ENCODE data around the gene GPR39.

Gene GPR39

DNA sequence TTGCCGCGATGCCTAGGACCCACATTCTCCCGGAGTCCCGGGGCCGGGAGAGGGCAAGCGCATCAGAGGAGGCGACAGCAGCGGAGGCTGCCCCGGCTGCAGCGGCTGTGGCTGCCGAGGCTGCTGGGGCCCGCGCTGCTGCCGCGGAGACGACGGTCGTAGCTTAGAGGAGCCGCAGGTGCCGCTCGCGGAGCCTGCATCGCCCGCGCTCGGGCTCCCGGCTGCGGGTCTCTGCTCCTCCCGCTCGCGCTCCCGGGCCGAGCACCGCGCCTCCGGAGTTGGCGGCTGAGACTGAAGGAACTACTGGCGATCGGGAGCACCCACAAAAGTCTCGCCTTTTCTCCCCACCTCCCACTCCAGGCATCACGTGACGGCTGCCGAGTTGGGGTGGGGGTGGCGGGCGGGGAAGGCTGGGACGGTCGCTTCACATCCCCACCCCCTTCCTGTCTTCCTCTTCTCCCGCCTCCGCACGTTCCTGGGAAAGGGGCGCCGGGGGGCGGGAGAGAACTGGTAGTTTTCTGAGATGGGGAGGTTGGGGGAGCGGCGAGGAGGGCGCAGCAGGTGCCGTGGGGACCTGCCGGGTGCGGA is 253.4 kb downstream of the GPR39 start, which contains the start of gene LYPD1:
TSS of gene LYPD1 (minus strand) at position 298 of the 588 bp plus-strand sequence. CDS start at position 25, 273 bp downstream.
- Histone ChIP-seq H3K9me3 (ENCODE audit: control insufficient read depth in 2 of 2, low read length in 2 of 2) (no peaks in the 10 kb centered on the region), H3K27ac (ENCODE audit: low read length) (no peak within 1 kb of the TSS), H3K27me3 (ENCODE audit: control insufficient read depth in 1 of 2, insufficient read depth in 2 of 2, low read length in 2 of 2) (peaks cover 27 to 32% of the 10 kb centered on the region in 2 donors), H3K4me3 (ENCODE audit: low read length in 2 of 2) (peak within 1 kb of the TSS; percentile 73 to 76), H3K4me1 (ENCODE audit: control insufficient read depth, insufficient read depth, low read length) (peaks cover 22% of the 10 kb centered on the region), H3K36me3 (ENCODE audit: control insufficient read depth in 2 of 2, insufficient read depth in 2 of 2, low read length in 2 of 2) (no peaks in the 10 kb centered on the region), H3K9ac (ENCODE audit: low read length in 2 of 2) (no peak within 1 kb of the TSS)

DNA sequence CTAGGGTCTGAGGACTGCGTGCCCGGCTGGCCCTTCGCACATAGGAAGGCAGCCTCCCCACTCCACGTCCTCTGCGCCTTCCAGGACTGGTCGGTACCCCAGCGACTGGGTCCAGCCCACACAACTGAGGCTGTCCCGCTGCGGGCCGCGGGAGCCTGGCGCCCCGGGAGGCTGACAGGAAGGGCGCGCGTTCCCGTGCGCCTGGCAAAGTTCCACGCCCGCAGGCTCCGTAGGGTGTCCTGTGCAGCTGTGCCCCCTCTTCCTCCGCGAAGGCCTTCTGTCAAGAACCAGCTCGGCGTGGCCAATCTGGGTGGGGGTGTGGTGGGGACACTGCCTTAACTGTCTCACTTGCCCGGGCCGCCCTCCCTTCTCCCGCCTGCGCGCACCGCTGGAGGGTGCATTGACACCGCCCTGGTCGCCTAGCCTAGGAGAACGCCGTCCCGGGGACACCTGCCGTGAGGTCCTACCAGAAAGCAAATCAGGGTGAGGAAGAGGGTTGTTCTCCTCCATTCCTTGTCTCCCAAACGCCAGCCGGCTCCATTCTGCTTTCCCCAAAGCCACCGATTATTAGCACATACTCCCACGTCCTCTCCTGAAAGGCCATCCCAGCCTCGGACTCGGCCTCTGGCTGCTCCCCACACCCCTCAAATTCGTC is 254.0 kb downstream of the GPR39 start:
- no peaks in the 10 kb centered on the region for H3K36me3 ChIP-seq (ENCODE audit: control insufficient read depth in 2 of 2, insufficient read depth in 2 of 2, low read length in 2 of 2)
- H3K9me3 ChIP-seq (ENCODE audit: control insufficient read depth in 2 of 2, low read length in 2 of 2), result no peaks in the 10 kb centered on the region
- H3K27ac ChIP-seq (ENCODE audit: low read length), result no peak overlapping the region
- peaks cover 27 to 32% of the 10 kb centered on the region in 2 donors for H3K27me3 ChIP-seq (ENCODE audit: control insufficient read depth in 1 of 2, insufficient read depth in 2 of 2, low read length in 2 of 2)
- no peak overlapping the region for H3K9ac ChIP-seq (ENCODE audit: low read length in 2 of 2)
- H3K4me3 ChIP-seq (ENCODE audit: low read length in 2 of 2), result peak overlapping the region; percentile 73 to 76
- H3K4me1 ChIP-seq (ENCODE audit: control insufficient read depth, insufficient read depth, low read length), result peaks cover 22% of the 10 kb centered on the region

DNA sequence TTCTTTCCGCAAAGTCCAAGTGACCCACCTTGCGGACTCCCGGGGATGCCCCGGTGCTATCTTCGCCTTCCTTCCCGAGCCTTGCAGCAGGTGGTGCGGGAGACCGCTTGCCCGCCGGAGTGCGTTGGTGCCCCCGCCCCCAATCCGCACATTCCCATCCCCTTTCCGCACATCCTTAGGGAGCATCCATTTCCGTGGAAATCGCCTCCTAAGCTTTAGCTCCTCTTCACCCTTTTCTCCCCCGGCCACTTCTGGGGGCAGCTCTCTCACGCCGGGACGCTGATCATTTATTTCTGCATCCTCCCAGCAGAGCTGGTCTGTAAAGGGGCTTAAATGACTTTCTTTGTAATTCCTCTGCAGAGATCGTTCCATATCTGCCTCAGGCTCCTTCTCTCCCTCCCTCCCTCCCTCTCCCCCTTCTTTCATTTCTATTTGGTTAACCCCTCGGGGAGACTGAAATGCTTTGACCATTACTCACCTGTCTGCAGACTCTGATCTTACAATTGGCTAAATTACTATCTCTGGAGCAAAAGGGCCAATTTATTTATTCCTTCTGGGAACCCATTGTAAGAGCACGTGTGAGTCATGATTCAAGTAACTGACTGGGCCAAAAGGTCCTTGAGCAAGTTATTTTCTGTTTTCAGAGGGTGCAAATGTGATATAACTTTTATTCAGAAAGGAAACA is 254.7 kb downstream of the GPR39 start:
- Histone ChIP-seq H3K9me3 (ENCODE audit: control insufficient read depth in 2 of 2, low read length in 2 of 2) (no peaks in the 10 kb centered on the region), H3K4me3 (ENCODE audit: low read length in 2 of 2) (peak overlapping the region; percentile 73 to 76), H3K4me1 (ENCODE audit: control insufficient read depth, insufficient read depth, low read length) (peaks cover 22% of the 10 kb centered on the region), H3K9ac (ENCODE audit: low read length in 2 of 2) (no peak overlapping the region), H3K36me3 (ENCODE audit: control insufficient read depth in 2 of 2, insufficient read depth in 2 of 2, low read length in 2 of 2) (no peaks in the 10 kb centered on the region), H3K27ac (ENCODE audit: low read length) (no peak overlapping the region), H3K27me3 (ENCODE audit: control insufficient read depth in 1 of 2, insufficient read depth in 2 of 2, low read length in 2 of 2) (peaks cover 27 to 32% of the 10 kb centered on the region in 2 donors)

DNA sequence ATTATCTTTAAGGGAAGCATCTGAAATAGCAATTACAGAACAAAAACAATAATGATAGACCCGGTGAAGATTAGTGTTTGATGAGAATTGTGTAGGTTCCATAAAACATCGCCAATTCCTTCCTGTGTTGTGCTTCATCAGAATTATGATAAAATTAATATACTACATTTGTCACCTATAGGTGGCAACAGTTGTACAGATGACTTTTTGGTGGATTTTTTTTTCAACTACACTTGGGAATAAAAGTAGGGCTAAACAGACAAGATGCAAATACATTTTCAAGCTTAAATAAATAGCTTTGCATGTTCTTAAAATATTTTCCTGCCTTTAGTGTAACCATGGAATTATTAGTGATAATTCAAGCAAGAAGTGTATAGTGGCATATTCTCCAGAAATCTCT is 260.4 kb downstream of the GPR39 start:
- no peaks in the 10 kb centered on the region for H3K36me3 ChIP-seq (ENCODE audit: control insufficient read depth in 2 of 2, insufficient read depth in 2 of 2, low read length in 2 of 2)
- H3K4me1 ChIP-seq (ENCODE audit: control insufficient read depth, insufficient read depth, low read length), result no peaks in the 10 kb centered on the region
- H3K27ac ChIP-seq (ENCODE audit: low read length), result no peak overlapping the region
- H3K27me3 ChIP-seq (ENCODE audit: control insufficient read depth in 1 of 2, insufficient read depth in 2 of 2, low read length in 2 of 2), result no peaks in the 10 kb centered on the region
- H3K4me3 ChIP-seq (ENCODE audit: low read length in 2 of 2), result no peak overlapping the region
- H3K9ac ChIP-seq (ENCODE audit: low read length in 2 of 2), result no peak overlapping the region
- no peaks in the 10 kb centered on the region for H3K9me3 ChIP-seq (ENCODE audit: control insufficient read depth in 2 of 2, low read length in 2 of 2)

DNA sequence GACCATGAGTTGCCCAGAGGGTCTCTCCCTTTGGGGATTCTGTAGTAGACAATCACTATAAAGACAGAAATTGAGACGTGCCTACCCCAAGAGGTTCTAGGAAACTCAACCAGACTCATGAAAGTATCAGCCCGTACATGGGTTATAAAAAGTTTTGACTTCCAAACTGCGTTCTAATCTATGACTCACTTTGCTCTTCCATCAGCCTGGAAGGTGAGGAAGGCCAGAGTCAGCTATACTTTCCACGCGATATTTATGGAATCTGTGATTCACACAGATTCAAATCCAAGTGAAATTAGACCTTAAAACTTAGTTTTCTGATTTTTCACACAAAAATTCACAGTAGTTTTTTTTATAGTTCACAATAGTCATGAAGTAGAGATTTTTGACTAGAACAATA is 261.1 kb downstream of the GPR39 start:
- H3K9me3 ChIP-seq (ENCODE audit: control insufficient read depth in 2 of 2, low read length in 2 of 2), result no peaks in the 10 kb centered on the region
- H3K27me3 ChIP-seq (ENCODE audit: control insufficient read depth in 1 of 2, insufficient read depth in 2 of 2, low read length in 2 of 2), result no peaks in the 10 kb centered on the region
- no peaks in the 10 kb centered on the region for H3K36me3 ChIP-seq (ENCODE audit: control insufficient read depth in 2 of 2, insufficient read depth in 2 of 2, low read length in 2 of 2)
- no peak overlapping the region for H3K9ac ChIP-seq (ENCODE audit: low read length in 2 of 2)
- H3K27ac ChIP-seq (ENCODE audit: low read length), result no peak overlapping the region
- no peaks in the 10 kb centered on the region for H3K4me1 ChIP-seq (ENCODE audit: control insufficient read depth, insufficient read depth, low read length)
- H3K4me3 ChIP-seq (ENCODE audit: low read length in 2 of 2), result no peak overlapping the region

DNA sequence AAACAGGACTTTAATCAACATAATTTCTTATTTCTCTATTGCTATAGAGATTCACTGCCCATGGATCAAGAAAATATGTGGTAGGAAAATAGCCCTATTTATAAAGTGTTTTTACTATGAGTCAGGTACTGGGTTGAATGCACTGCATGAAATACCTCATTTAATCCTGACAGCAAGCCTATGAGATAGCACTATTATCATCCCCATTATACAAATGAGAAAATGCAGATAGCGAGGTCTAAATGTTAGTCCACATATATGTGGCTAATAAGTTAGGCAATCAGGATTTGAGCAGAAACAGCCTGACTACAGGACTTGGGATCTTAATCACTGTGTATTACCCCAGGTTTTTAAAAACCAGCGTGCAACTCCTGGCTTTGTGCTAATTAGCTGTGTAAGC is 261.9 kb downstream of the GPR39 start:
- Histone ChIP-seq H3K4me3 (ENCODE audit: low read length in 2 of 2) (no peak overlapping the region), H3K27ac (ENCODE audit: low read length) (no peak overlapping the region), H3K9ac (ENCODE audit: low read length in 2 of 2) (no peak overlapping the region), H3K36me3 (ENCODE audit: control insufficient read depth in 2 of 2, insufficient read depth in 2 of 2, low read length in 2 of 2) (no peaks in the 10 kb centered on the region), H3K4me1 (ENCODE audit: control insufficient read depth, insufficient read depth, low read length) (no peaks in the 10 kb centered on the region), H3K9me3 (ENCODE audit: control insufficient read depth in 2 of 2, low read length in 2 of 2) (no peaks in the 10 kb centered on the region), H3K27me3 (ENCODE audit: control insufficient read depth in 1 of 2, insufficient read depth in 2 of 2, low read length in 2 of 2) (no peaks in the 10 kb centered on the region)

DNA sequence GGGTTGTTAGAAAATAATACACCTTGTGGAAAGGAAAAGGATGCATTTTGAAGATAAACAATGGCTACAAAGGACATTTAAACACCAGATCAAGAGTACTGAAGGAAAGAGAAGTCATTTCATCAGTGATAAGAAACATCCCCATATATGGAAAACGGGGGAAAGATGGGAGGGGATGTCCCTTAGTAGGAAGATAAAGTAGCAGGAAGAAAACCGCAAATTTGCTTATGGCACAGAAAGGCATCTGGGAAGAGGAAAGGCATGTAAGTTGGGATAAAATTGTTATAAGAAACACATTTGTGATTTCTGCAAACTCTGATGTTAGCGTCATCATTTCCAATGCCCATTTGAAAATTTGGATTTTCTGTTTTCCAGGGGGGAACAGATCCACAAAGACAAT is 263.9 kb downstream of the GPR39 start:
- no peaks in the 10 kb centered on the region for H3K9me3 ChIP-seq (ENCODE audit: control insufficient read depth in 2 of 2, low read length in 2 of 2)
- H3K4me1 ChIP-seq (ENCODE audit: control insufficient read depth, insufficient read depth, low read length), result no peaks in the 10 kb centered on the region

DNA sequence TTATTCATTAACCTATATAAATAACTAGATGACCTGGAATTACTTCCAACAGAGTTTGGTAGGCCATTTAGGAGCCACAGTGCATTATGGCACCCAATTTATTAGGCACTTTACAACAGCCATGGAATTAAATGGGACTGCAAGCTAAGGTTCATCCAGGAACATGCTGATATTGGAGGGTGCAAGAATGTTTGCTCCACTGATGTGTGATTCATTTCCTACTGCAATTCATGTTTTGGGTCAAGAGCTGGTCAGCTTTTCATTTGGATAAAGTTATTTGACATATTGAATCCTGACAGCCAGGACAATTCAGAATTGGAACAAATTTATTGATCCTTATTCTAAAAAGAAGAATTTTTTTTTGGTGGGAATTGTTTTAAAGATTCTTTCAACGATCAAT is 265.2 kb downstream of the GPR39 start:
- no peaks in the 10 kb centered on the region for H3K4me1 ChIP-seq (ENCODE audit: control insufficient read depth, insufficient read depth, low read length)
- H3K4me3 ChIP-seq (ENCODE audit: low read length in 2 of 2), result no peak overlapping the region
- no peaks in the 10 kb centered on the region for H3K27me3 ChIP-seq (ENCODE audit: control insufficient read depth in 1 of 2, insufficient read depth in 2 of 2, low read length in 2 of 2)
- no peak overlapping the region for H3K9ac ChIP-seq (ENCODE audit: low read length in 2 of 2)
- no peaks in the 10 kb centered on the region for H3K9me3 ChIP-seq (ENCODE audit: control insufficient read depth in 2 of 2, low read length in 2 of 2)
- no peak overlapping the region for H3K27ac ChIP-seq (ENCODE audit: low read length)
- no peaks in the 10 kb centered on the region for H3K36me3 ChIP-seq (ENCODE audit: control insufficient read depth in 2 of 2, insufficient read depth in 2 of 2, low read length in 2 of 2)

More for the DNA sequence above, 263.9 kb downstream of the GPR39 start:
- Histone ChIP-seq H3K27ac (ENCODE audit: low read length) (no peak overlapping the region), H3K9ac (ENCODE audit: low read length in 2 of 2) (no peak overlapping the region), H3K27me3 (ENCODE audit: control insufficient read depth in 1 of 2, insufficient read depth in 2 of 2, low read length in 2 of 2) (no peaks in the 10 kb centered on the region), H3K4me3 (ENCODE audit: low read length in 2 of 2) (no peak overlapping the region), H3K36me3 (ENCODE audit: control insufficient read depth in 2 of 2, insufficient read depth in 2 of 2, low read length in 2 of 2) (no peaks in the 10 kb centered on the region)

DNA sequence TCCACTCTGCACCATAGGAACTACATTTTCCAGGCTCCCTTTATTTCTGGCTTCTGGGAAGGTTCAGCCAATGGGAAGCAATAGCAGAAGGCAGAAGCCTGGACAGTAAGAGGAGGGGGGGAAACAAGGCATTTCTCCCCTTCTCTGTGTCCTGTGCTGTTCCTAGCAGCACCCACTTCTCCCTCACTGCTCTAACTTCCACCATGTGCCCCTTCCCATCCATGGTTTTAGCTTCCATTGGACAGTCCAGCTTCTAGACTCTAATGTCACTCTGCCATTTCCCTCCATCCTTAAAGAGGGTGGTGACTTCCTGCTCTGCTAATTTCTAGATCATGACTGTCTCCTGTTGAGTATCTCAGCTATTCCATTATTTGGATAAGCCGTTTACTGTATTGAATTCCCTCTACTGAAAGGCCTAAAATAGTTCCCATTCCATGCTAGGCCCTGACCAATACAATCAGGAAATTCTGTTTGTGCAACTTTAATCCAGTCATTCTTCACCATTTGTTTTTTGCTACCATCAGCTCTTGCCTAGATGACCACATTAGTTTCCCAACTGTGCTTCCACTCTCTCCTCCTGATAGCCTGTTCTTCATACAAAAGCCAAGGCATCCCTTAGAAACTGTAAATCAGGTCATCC is 274.2 kb downstream of the GPR39 start:
- Histone ChIP-seq H3K4me1 (ENCODE audit: control insufficient read depth, insufficient read depth, low read length) (peaks cover 3% of the 10 kb centered on the region), H3K9me3 (ENCODE audit: control insufficient read depth in 2 of 2, low read length in 2 of 2) (no peaks in the 10 kb centered on the region), H3K27me3 (ENCODE audit: control insufficient read depth in 1 of 2, insufficient read depth in 2 of 2, low read length in 2 of 2) (no peaks in the 10 kb centered on the region), H3K36me3 (ENCODE audit: control insufficient read depth in 2 of 2, insufficient read depth in 2 of 2, low read length in 2 of 2) (no peaks in the 10 kb centered on the region), H3K9ac (ENCODE audit: low read length in 2 of 2) (no peak overlapping the region), H3K4me3 (ENCODE audit: low read length in 2 of 2) (no peak overlapping the region), H3K27ac (ENCODE audit: low read length) (no peak overlapping the region)

DNA sequence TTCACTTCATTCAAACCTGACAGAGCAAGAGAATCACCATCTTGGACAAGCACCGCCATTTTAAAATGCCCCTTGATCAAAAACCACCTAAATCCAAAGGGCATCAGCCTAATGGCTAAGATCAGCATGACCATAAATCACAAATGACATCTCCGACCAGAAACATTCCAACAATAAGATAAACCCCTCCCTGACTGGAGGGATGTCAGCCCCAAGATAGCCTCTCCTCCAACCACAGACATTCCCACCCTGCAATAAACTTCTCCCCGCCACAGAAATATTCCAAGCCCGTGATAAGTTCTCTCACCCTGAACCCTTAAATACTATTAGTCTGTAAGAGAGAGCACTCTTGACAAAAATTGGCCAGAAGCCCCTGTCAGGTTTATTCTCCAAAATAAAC is 275.0 kb downstream of the GPR39 start:
- Histone ChIP-seq H3K4me3 (ENCODE audit: low read length in 2 of 2) (no peak overlapping the region), H3K27ac (ENCODE audit: low read length) (no peak overlapping the region), H3K4me1 (ENCODE audit: control insufficient read depth, insufficient read depth, low read length) (peaks cover 3% of the 10 kb centered on the region), H3K36me3 (ENCODE audit: control insufficient read depth in 2 of 2, insufficient read depth in 2 of 2, low read length in 2 of 2) (no peaks in the 10 kb centered on the region), H3K27me3 (ENCODE audit: control insufficient read depth in 1 of 2, insufficient read depth in 2 of 2, low read length in 2 of 2) (no peaks in the 10 kb centered on the region), H3K9me3 (ENCODE audit: control insufficient read depth in 2 of 2, low read length in 2 of 2) (no peaks in the 10 kb centered on the region), H3K9ac (ENCODE audit: low read length in 2 of 2) (no peak overlapping the region)
